Activated naive CD4-positive, alpha-beta T cell treated with anti-CD3 and anti-CD28 coated beads, Interleukin-2, amount 10 ng/mL, durations not matched to agents 5 hours and 36 hours (primary cell): ENCODE measurements around the gene CCDC188. TPM values are rescaled to one million over a fixed set of nuclear protein-coding genes. Genes with fewer than 3 reads are reported as not detected.

Experiments used
- microRNA-seq: library from miRNA; unstranded; fragments of <30 nt; microRNA quantifications from one replicate; pipeline ENCODE4 v1.2.0, GENCODE V29; 2022; ENCODE audit warnings: borderline microRNAs expressed, borderline replicate concordance
- total RNA-seq, 2 experiments: library from RNA; stranded (reverse); gene quantifications; one replicate each; pipeline ENCODE4 v1.2.3, GENCODE V29; 2021

Gene CCDC188
- total RNA-seq: under 1 TPM in 1 of 2 experiments, not detected in 1; 0.14 TPM

GRCh38 chr22:20150381-20151275 is at the start of gene CCDC188:
TSS of gene CCDC188 (minus strand) at chr22:20151055. CDS start at chr22:20150986, 69 bp downstream.

GRCh38 chr22:20131597-20131858 is 19.3 kb downstream of the CCDC188 start, which contains the start of gene ZDHHC8:
TSS of gene ZDHHC8 (plus strand) at chr22:20131804. CDS start at chr22:20131948, 144 bp downstream.

GRCh38 chr22:20116951-20117632 is 33.8 kb downstream of the CCDC188 start, which contains the start of gene TRMT2A:
TSS of gene TRMT2A (minus strand) at chr22:20117226. CDS start at chr22:20116906, 320 bp downstream.

GRCh38 chr22:20115691-20116375 is 35.0 kb downstream of the CCDC188 start, which contains the start of gene RANBP1:
TSS of gene RANBP1 (plus strand) at chr22:20116104. CDS start at chr22:20116185, 81 bp downstream.

Small RNA genes lying within 50 kb of the gene (microRNA-seq; reads per million reads assigned to microRNA genes)
- not detected for gene MIR6816

Other genes starting within 250 kb of the CCDC188 start
- 10 to 100 TPM; 64.4 to 66.3 TPM for gene COMT, start 209.3 kb downstream of the CCDC188 start, total RNA-seq
- 10 to 100 TPM; 16.7 to 17.0 TPM for gene TXNRD2, start 209.2 kb downstream of the CCDC188 start, total RNA-seq
- 1 to 10 TPM; 1.3 to 1.8 TPM for gene ARVCF, start 134.2 kb downstream of the CCDC188 start, total RNA-seq
- 10 to 100 TPM; 29.1 to 31.9 TPM for gene TANGO2, start 129.9 kb downstream of the CCDC188 start, total RNA-seq
- 10 to 100 TPM; 43.5 to 47.7 TPM for gene DGCR8, start 70.8 kb downstream of the CCDC188 start, total RNA-seq
- 100 to 1,000 TPM; 148 to 159 TPM for gene RANBP1, start 35.0 kb downstream of the CCDC188 start, total RNA-seq
- 10 to 100 TPM; 81.2 to 88.8 TPM for gene TRMT2A, start 33.8 kb downstream of the CCDC188 start, total RNA-seq
- gene ZDHHC8, start 19.3 kb downstream of the CCDC188 start, total RNA-seq: 10 to 100 TPM; 63.6 to 68.4 TPM
- gene RTN4R, start 117.3 kb upstream of the CCDC188 start, total RNA-seq: 1 to 10 TPM; 5.2 to 5.4 TPM
- 10 to 100 TPM; 67.8 to 67.9 TPM for gene DGCR6L, start 169.0 kb upstream of the CCDC188 start, total RNA-seq
- gene ZNF74, start 243.1 kb upstream of the CCDC188 start, total RNA-seq: 10 to 100 TPM; 12.1 to 13.1 TPM